ENCODE measurements around the gene SLC7A4.
"Not testable (repeated sequence)": the region's sequence is repeated elsewhere in the genome, so short reads cannot be mapped to it uniquely, and the experiment has no call there.

Gene SLC7A4

DNA sequence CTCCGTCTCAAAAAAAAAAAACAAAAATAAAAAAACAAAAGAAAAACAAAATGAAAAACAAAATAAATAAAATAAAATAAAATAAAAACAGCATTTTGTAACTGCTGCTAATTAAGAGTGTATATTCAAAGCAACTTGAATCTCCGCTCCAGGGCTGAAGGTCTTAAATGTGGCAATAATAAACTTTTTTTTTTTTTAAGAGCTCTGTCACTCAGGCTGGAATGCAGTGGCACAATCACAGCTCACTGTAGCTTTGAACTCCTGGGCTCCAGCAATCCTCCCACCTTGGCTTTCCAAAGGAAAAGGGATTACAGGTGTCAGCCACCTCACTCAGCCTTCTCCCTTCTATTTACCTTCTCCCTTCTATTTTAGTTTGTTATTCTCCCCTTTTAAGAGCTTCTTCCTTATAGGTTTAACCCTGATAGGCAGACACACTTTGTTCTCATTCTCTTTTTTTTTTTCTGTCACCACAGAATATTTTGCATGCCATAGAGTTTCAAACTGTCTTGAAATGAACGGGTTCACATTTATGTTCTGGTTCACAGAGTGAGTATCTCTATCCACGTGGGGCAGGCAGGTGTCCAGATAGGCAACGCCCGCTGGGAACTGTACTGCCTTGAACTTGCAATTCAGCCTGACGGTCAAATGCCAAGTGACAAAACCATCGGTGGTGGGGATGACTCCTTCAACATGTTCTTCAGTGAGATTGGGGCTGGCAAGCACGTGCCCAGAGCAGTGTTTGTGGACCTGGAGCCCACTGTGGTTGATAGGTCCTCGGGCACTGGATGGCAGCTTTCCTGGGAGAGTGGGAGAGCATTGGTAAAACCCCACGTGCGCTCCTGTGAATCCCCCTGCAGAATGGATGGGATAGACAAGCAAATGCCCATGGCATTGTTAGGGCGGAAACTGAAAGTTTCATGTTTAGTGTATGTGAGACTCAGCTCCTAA, 32.8 kb upstream of the SLC7A4 start:
- DNase-seq: no peak

DNA sequence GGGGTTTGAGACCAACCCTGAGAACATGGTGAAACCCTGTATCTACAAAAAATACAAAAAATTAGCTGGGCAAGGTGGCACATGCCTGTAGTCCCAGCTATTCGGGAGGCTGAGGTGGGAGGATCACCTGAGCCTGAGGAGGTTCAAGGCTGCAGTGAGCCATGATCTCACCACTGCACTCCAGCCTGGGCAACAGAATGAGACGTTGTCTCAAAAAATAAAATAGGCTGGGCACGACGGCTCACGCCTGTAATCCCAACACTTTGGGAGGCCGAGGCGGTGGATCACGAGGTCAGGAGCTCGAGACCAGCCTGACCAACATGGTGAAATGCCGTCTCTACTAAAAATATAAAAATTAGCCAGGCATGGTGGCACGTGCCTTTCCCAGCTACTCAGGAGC, 32.1 kb upstream of the SLC7A4 start:
- DNase-seq: not testable (repeated sequence)

DNA sequence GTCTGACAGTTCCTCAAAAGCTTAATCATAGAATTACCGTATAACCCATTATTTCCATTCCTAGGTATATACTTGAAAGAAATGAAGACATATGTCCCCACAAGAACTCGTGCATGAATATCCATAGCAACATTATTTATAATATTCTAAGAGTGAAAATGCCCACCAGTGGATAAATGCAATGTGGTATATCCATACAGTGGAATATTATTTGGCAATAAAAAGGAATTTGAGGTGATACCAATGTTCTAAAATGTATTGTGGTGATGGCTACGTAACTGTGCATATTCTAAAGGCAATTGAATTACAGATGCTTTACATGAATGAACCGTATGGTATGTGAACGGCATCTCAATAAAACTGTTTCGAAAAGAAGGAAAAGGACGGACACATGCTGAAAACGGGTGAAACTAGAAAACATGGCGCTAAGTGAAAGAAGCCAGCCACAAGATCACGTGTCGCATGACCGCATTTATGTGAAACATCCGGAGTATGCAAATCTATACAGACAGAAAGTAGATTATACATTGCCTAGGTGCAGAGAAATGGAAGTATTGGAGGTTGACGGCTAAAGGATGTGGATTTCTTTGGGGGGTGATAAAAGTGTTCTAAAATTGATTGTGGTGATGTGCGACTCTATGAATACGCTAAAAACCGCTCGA, 29.4 kb upstream of the SLC7A4 start:
- DNase-seq: not testable (repeated sequence)

DNA sequence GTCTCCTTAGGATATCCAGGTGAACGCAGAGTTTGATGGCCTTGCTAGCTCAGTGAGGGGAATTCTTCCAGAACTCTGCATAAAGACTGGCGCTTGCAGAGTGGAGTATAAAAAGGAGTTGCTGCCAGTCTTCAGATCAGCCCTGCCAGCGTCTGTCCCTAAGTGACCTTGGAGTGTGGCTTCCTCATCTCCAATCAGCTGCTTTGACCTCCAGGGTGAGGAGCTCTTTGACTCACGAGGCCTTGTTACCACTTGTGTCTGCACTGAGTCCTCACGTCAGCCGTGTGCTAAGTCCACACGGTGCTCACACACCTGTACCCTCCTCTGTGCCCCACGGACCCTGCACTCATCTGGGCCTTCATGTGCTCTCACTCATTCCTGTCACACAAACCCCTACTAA, 28.0 kb upstream of the SLC7A4 start:
- DNase-seq: not testable (repeated sequence)

DNA sequence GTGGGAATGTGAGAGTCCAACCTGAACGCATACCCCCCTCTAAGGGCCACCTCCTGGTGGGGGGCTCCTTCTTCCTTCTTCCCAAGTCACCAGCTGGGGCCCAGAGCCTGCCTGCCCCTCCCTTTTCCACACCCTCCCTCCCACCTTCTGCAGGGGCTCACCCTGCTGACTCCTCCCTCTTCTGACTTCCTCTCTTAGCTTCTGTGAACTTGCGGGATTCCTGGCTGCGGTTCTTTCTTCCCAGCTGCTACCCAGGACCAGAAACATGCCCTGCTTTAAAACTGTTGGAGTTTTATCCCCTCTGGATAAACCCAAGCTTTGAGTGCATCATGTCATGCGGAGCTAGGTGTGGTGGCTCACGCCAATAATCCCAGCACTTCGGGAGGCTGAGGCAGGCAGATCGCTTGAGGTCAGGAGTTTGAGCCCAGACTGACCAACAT, 23.5 kb upstream of the SLC7A4 start:
- DNase-seq: no peak

DNA sequence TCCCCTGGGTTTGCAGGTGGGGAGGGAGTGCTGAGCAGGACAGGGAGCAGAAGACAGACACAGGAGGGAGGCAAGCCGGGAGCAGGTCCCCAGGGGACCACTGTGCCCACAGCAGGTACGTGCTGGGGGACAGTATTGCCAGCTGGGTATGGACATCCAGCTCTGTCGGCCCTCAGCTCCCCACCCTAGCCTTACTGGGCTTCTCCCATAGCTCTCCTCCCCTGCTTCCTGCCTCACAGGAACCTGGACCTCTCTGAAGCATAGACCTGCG, 23.1 kb upstream of the SLC7A4 start:
- DNase-seq: no peak

DNA sequence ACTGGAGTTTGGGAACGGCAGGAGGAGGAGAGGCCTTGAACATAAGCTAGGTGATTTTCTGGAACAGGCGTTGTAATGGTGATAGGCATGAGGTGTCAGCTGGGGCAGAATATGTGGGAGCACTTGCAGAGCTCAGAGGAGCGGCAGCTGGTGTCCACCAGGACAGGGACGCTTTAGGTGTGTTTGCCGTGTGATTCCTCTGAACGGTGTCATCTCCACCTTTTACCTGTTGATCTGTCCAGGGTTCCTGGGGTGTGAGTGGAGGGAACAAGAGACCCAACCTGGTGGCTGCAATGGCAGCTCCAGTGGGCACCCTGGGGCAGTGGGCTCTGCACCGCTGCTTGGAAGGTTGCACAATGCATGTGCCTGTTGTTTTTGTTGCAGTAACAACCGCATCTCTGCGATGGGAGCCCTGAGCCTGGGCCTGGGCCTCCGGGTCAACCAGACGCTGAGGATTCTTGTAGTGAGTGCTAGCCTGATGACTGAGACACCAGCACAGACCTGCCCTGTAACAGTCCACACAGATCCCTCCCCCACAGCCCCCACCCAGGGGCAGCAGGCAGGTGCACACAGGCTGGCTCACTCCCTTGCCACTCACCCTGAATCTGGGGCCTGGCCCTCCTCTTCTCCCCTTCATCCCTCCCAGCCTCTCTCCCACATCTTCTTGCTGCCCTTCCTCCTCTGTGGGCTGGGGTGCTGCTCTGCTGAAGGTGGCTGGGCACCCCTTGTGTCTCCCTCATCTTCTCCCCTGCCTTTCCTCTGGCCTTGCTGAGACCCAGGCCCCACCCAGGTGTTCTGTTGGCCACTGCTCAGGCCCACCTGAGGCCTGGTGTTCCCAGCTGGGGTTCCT, 22.6 kb upstream of the SLC7A4 start:
- DNase-seq: no peak

DNA sequence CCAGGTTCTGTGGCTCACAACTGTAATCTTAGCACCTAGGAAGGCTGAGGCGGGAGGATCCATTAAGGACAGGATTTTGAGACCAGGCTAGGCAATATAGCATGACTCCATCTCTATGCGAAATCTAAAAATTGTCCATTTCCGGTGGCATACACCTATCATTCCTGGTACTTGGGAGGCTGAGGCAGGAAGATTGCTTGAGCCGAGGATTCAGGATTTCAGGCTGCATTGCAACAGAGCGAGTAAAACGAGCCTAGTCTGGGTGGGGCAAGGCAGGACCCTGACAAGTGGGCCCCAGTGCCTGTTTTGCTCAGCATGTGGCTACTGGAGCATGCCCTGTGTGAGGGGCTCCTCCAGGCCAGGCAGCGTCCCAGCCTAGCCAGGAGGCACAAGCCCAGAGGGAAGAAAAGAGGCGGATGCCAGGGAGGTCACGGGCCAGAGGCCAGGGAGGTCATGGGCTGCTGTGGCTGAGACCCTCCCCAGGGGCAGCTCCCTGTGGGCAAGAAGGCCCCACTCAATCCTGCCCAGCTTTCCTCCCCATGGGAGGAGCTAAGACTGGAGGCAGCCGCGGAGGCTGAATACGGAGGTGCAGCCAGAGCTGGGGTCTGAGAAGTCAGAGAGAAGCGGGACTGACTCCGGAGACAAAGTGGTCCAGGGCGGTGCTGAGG, 21.8 kb upstream of the SLC7A4 start:
- no peak for DNase-seq

- DNase-seq: no peak
Observed at GRCh38 chr22:21052715-21053459, 20.5 kb upstream of the SLC7A4 start.

GRCh38 chr22:21051831-21052400, 19.6 kb upstream of the SLC7A4 start:
- DNase-seq: no peak

- no peak for DNase-seq
Observed at GRCh38 chr22:21051145-21051830, 18.9 kb upstream of the SLC7A4 start.

DNA sequence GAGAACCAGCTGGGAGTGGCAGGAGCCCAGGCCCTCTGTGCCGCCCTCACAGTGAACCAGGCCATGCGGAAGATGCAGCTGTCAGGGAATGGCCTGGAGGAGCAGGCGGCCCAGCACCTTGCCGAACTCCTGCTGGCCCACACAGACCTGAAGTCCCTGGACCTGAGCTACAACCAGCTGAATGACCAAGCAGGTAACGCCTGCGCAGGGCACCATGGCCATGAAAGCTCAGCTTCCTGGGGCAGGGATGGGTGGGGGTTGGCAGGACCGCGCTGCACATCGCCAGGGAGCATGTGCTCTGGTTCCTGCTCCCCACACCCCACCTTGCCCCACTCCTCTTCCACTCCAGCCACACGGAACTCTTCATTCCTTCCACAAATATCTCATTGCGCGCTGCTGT, 16.6 kb upstream of the SLC7A4 start:
- not testable (repeated sequence) for DNase-seq

DNA sequence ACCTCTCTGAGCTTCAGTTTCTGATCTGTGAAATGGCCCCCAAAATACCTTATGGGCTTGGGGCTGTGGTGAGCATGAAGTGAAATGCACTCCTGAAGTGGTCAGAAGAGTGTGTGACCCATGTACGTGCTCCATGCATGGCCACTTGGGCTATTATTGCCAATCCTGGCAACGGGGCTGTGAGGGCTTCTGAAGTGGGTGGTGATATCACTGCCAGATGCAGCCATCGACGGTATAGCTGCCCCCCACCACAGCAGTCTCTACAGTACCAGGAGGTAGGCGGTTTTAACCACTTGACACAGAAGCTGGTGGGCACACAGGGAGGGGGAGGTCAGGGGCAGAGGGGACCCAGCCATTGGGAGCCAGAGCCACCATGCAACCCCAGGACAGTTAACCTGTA, 16.1 kb upstream of the SLC7A4 start:
- DNase-seq: not testable (repeated sequence)

DNA sequence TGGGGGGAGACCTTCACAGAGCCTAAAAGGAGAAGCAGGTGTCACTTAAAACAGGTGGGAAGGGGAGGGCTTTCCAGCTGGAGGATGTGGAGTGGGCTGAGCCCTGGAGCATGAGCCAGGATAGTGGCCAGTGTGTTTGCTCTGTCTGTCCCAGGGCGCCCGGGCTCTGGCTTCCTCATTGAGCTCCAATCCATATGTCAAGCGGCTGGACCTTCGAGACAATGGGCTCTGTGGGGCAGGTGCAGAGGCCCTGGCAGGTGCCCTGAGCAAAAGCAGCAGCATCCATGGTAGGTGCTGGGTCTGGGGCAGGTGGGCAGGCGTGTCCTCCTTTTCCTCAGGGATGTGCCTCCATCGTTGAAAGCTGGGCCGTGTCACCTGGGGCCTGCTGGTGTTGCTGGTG, 15.4 kb upstream of the SLC7A4 start:
- no peak for DNase-seq

DNA sequence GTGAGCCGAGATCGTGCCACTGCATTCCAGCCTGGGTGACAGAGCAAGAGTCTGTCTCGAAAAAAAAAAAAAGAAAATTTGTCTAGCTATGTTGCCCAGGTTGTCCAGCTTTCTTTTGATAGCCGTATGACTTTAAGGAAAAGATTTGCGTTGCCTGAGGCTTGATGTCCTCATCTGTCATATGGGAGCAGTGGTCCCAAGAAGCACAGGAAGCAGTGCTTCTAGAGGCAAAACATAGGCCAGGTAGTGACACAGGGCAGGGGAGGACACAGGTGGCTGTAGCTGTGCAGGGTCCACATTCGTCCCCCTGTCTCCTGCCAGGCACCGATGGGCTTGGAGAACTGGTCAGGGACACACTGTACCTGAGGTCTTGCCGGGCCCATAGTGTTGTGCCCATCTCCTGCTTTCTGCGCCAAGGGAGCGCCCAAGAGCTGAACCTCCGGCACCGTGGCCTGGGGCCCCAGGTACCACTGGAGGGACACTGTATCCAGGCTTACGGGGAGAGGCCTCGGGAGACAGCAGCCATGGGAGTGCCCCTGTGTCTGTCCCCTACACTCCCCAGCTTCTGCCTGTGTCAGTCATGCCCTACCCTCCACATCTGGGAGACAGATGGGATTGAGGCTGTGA, 14.8 kb upstream of the SLC7A4 start:
- no peak for DNase-seq

- peak; percentile 49 to 63 for DNase-seq
Observed at GRCh38 chr22:21045585-21046294, 13.4 kb upstream of the SLC7A4 start, which contains the start of gene LRRC74B. LRRC74B (plus strand) TSS chr22:21045946; CDS start chr22:21045987, 41 bp downstream.

- DNase-seq: no peak
Observed at GRCh38 chr22:21044931-21045584, 12.7 kb upstream of the SLC7A4 start.

- DNase-seq: no peak
Observed at GRCh38 chr22:21043860-21044535, 11.6 kb upstream of the SLC7A4 start.
